ENCODE measurements around the gene DOCK7.

DOCK7 gene

GRCh38 chr1:62417351-62417999 is 270.7 kb downstream of the DOCK7 start:
- Histone ChIP-seq H3K9me3 (ENCODE audit: control insufficient read depth, low read length) (no peaks in the 10 kb centered on the region), H3K9ac (ENCODE audit: low read length) (no peak overlapping the region), H3K4me1 (ENCODE audit: control insufficient read depth, insufficient read depth, low read length) (no peaks in the 10 kb centered on the region), H3K4me3 (ENCODE audit: low read length) (no peak overlapping the region), H3K36me3 (ENCODE audit: control insufficient read depth, insufficient read depth, low read length) (no peaks in the 10 kb centered on the region), H3K27me3 (ENCODE audit: control insufficient read depth, insufficient read depth, low read length) (no peaks in the 10 kb centered on the region)

DNA sequence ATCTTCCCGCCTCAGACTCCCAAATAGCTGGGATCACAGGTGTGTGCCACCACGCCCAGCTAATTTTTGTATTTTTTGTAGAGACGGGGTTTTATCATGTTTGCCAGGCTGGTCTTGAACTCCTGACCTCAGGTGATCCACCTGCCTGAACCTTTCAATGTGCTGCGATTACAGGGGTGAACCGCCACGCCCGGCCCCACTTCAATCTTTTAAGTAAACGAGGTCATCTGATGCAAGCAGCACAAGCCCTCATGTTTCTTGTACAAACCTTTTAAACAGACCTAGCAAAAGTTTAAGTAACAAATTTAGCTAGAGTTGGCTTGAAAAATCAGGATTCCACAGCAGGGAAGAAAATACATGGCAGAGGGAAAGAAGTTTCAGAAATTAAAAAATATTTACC is 272.5 kb downstream of the DOCK7 start:
- Histone ChIP-seq H3K9ac (ENCODE audit: low read length) (no peak overlapping the region), H3K4me1 (ENCODE audit: control insufficient read depth, insufficient read depth, low read length) (no peaks in the 10 kb centered on the region), H3K9me3 (ENCODE audit: control insufficient read depth, low read length) (no peaks in the 10 kb centered on the region), H3K36me3 (ENCODE audit: control insufficient read depth, insufficient read depth, low read length) (no peaks in the 10 kb centered on the region), H3K27me3 (ENCODE audit: control insufficient read depth, insufficient read depth, low read length) (no peaks in the 10 kb centered on the region), H3K4me3 (ENCODE audit: low read length) (no peak overlapping the region)

GRCh38 chr1:62407398-62408009 is 280.7 kb downstream of the DOCK7 start:
- Histone ChIP-seq H3K36me3 (ENCODE audit: control insufficient read depth, insufficient read depth, low read length) (no peaks in the 10 kb centered on the region), H3K4me3 (ENCODE audit: low read length) (no peak overlapping the region), H3K9ac (ENCODE audit: low read length) (no peak overlapping the region), H3K27me3 (ENCODE audit: control insufficient read depth, insufficient read depth, low read length) (no peaks in the 10 kb centered on the region), H3K4me1 (ENCODE audit: control insufficient read depth, insufficient read depth, low read length) (no peaks in the 10 kb centered on the region), H3K9me3 (ENCODE audit: control insufficient read depth, low read length) (no peaks in the 10 kb centered on the region)

GRCh38 chr1:62406576-62406975 is 281.6 kb downstream of the DOCK7 start:
- no peaks in the 10 kb centered on the region for H3K9me3 ChIP-seq (ENCODE audit: control insufficient read depth, low read length)
- no peaks in the 10 kb centered on the region for H3K27me3 ChIP-seq (ENCODE audit: control insufficient read depth, insufficient read depth, low read length)
- H3K4me1 ChIP-seq (ENCODE audit: control insufficient read depth, insufficient read depth, low read length), result no peaks in the 10 kb centered on the region
- no peak overlapping the region for H3K9ac ChIP-seq (ENCODE audit: low read length)
- H3K4me3 ChIP-seq (ENCODE audit: low read length), result no peak overlapping the region
- no peaks in the 10 kb centered on the region for H3K36me3 ChIP-seq (ENCODE audit: control insufficient read depth, insufficient read depth, low read length)

DNA sequence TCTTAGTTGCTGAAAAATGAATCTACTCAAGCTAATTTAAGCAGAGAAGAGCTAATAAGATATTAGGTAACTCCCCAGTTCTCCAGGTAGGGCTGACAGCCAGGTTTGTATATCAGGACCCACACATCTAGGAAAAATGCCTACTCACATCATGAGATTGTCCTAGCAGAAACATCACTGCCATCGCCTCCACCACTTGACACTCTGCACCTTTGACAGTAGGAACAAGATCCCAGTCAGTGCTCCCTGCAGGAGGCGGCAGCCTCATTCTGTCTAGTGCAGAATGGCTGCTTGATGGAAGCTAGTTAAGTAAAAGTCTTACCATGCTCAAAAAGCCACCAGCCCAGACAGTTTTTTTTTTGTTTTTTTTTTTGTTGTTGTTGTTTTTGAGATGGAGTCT is 282.9 kb downstream of the DOCK7 start:
- Histone ChIP-seq H3K4me3 (ENCODE audit: low read length) (no peak overlapping the region), H3K36me3 (ENCODE audit: control insufficient read depth, insufficient read depth, low read length) (no peaks in the 10 kb centered on the region), H3K9ac (ENCODE audit: low read length) (no peak overlapping the region), H3K4me1 (ENCODE audit: control insufficient read depth, insufficient read depth, low read length) (no peaks in the 10 kb centered on the region), H3K9me3 (ENCODE audit: control insufficient read depth, low read length) (no peaks in the 10 kb centered on the region), H3K27me3 (ENCODE audit: control insufficient read depth, insufficient read depth, low read length) (no peaks in the 10 kb centered on the region)

Measured in mucosa of stomach (tissue), 1 donor.